K562 (cell line): ENCODE data around the gene MDM4. TPM values are rescaled to one million over a fixed set of nuclear protein-coding genes. Genes with fewer than 3 reads are reported as not detected.
A peak's percentile ranks its signal among the peaks of the same experiment; 100 is the strongest.

ENCODE experiments used
- ATAC-seq: fragments of 200-7000 bp; cut with Tn5 transposase; 3 replicates; pipeline ENCODE4 v1.9.1; 2020; ENCODE audit warnings: moderate library complexity
- BruUV-seq: library from RNA; stranded (reverse); fragments of 400-500 nt; replicated peaks from 2 replicates; lab custom pipeline; 2021; lab: Mats Ljungman, UMichigan
- CTCF ChIA-PET: fragments of 300-600 bp; formaldehyde crosslinking; extraction: SDS; loops from one replicate; lab custom pipeline; 2021; ENCODE audit warnings: low intra/inter-chr PET ratio; lab: Yijun Ruan, JAX
- POLR2A ChIA-PET: fragments of 300-600, 350-650 bp; sonication (Branson Sonifier 250); formaldehyde crosslinking; extraction: SDS; loops from one replicate; lab custom pipeline; 2021; ENCODE audit warnings: antibody characterized with exemption, inconsistent platforms; lab: Yijun Ruan, JAX
- DNase-seq, 4 experiments: peaks; one replicate each; pipeline versions ENCODE4 v3.0.0 to v3.0.0-alpha.2; 2011 to 2018; ENCODE audit warnings: low spot score in 3 of 4, mixed read lengths in 3 of 4; ENCODE audit errors: extremely low read depth in 1 of 4
- FAIRE-seq: peaks from 2 replicates; lab custom pipeline; 2011; peaks lifted over from hg19 to GRCh38; lab: Jason Lieb, UNC
- H2AFZ ChIP-seq: 2 replicates; pipeline ENCODE4 v1.6.0; 2011; ENCODE audit warnings: low read depth, low read length, control low read depth, inconsistent platforms
- H3K27ac ChIP-seq: fragments of 200-600 bp; 3 replicates; pipeline ENCODE4 v1.8.0; 2011; ENCODE audit warnings: low read depth, mild to moderate bottlenecking, control low read depth, inconsistent platforms, low read length, moderate library complexity, mixed read lengths; ENCODE audit errors: extremely low read depth
- H3K27me3 ChIP-seq, 2 experiments: fragments of 300-600 bp in 1 of 2; 2 replicates in 1 of 2; 3 replicates in 1 of 2; pipeline versions ENCODE4 v1.6.0 to v1.8.0; 2011; ENCODE audit warnings: inconsistent platforms in 2 of 2, low read length in 2 of 2, mild to moderate bottlenecking in 1 of 2, mixed read lengths in 1 of 2, moderate library complexity in 1 of 2; ENCODE audit not compliant: control insufficient read depth in 2 of 2, insufficient read depth in 2 of 2
- H3K36me3 ChIP-seq: fragments of 300-600 bp; 3 replicates; pipeline ENCODE4 v1.8.0; 2011; ENCODE audit warnings: mild to moderate bottlenecking, low read length, inconsistent platforms; ENCODE audit not compliant: control insufficient read depth, insufficient read depth
- H3K4me1 ChIP-seq, 2 experiments: fragments of 200-600 bp in 1 of 2; replicated peaks in 1 of 2; 2 replicates in 1 of 2; 3 replicates in 1 of 2; pipeline versions ENCODE4 v1.5.1 to v1.8.0; 2011; ENCODE audit warnings: inconsistent platforms in 2 of 2, low read length in 2 of 2, mild to moderate bottlenecking in 1 of 2, mixed read lengths in 1 of 2, moderate library complexity in 1 of 2; ENCODE audit not compliant: control insufficient read depth in 2 of 2, insufficient read depth in 2 of 2
- H3K4me2 ChIP-seq: 2 replicates; pipeline ENCODE4 v1.6.1; 2011; ENCODE audit warnings: low read length, control low read depth, inconsistent platforms, mixed read lengths; ENCODE audit not compliant: insufficient read depth
- H3K4me3 ChIP-seq: fragments of 200-600 bp; sonication (generic), shearing (Covaris generic); 2 replicates; pipeline ENCODE4 v1.5.1; 2016; ENCODE audit warnings: control low read depth, inconsistent platforms
- H3K79me2 ChIP-seq: fragments of 200-600 bp; 3 replicates; pipeline ENCODE4 v1.8.0; 2011; ENCODE audit warnings: low read length, inconsistent platforms; ENCODE audit not compliant: control insufficient read depth, insufficient read depth
- H3K9ac ChIP-seq, 2 experiments: 2 replicates each; pipeline versions ENCODE4 v1.6.0 to v1.6.1; 2011; ENCODE audit warnings: low read depth in 2 of 2, low read length in 2 of 2, control low read depth in 1 of 2, inconsistent platforms in 1 of 2, mild to moderate bottlenecking in 1 of 2, mixed read lengths in 1 of 2; ENCODE audit not compliant: insufficient read depth in 1 of 2
- H3K9me1 ChIP-seq: one replicate; pipeline ENCODE4 v1.6.0; 2011; ENCODE audit warnings: inconsistent platforms, mild to moderate bottlenecking, low read length, moderate library complexity; ENCODE audit not compliant: control insufficient read depth, insufficient read depth
- H3K9me3 ChIP-seq: replicated peaks from 2 replicates; pipeline ENCODE4 v1.5.1; 2011; ENCODE audit warnings: low read depth, low read length, inconsistent platforms; ENCODE audit not compliant: control insufficient read depth, insufficient read depth
- H4K20me1 ChIP-seq: replicated peaks from 2 replicates; pipeline ENCODE4 v1.6.1; 2011; ENCODE audit warnings: low read length, inconsistent platforms, mixed read lengths; ENCODE audit not compliant: control insufficient read depth, insufficient read depth
- CTCF ChIP-seq, 3 experiments: IDR thresholded peaks in 2 of 3; conservative IDR thresholded peaks in 1 of 3; 2 replicates each; pipeline ENCODE4 v1.5.1; 2011 to 2012; ENCODE audit warnings: low read length in 3 of 3, mild to moderate bottlenecking in 3 of 3, control low read depth in 2 of 3, improper control_type of control experiment in 1 of 3, inconsistent platforms in 1 of 3, low read depth in 1 of 3, mixed read lengths in 1 of 3, moderate library complexity in 1 of 3; ENCODE audit not compliant: insufficient read depth in 2 of 3
- DMBX1 ChIP-seq: fragments of 250-450 bp; sonication (Bioruptor Pico); IDR thresholded peaks from 2 replicates; pipeline ENCODE4 v1.8.0; 2022; ENCODE audit warnings: inconsistent platforms, mild to moderate bottlenecking, moderate library complexity, borderline replicate concordance
- HNRNPL ChIP-seq: fragments of 200-400 bp; formaldehyde crosslinking; IDR thresholded peaks from 2 replicates; pipeline ENCODE4 v1.6.1; 2017; ENCODE audit warnings: low read depth, mild to moderate bottlenecking, low read length
- ILK ChIP-seq: fragments of 450-650 bp; IDR thresholded peaks from 2 replicates; pipeline ENCODE4 v1.6.1; 2016; ENCODE audit warnings: missing genetic modification characterization, low read depth, mild to moderate bottlenecking, missing compliant biosample characterization, moderate library complexity, borderline replicate concordance
- PBX2 ChIP-seq, 2 experiments: IDR thresholded peaks in 1 of 2; conservative IDR thresholded peaks in 1 of 2; 2 replicates each; pipeline ENCODE4 v1.6.1; 2016; ENCODE audit warnings: low read depth in 2 of 2, mild to moderate bottlenecking in 1 of 2, missing compliant biosample characterization in 1 of 2, missing genetic modification characterization in 1 of 2, moderate library complexity in 1 of 2
- PKNOX1 ChIP-seq: fragments of 450-650 bp; IDR thresholded peaks from 2 replicates; pipeline ENCODE4 v1.6.1; 2016
- SMC3 ChIP-seq: conservative IDR thresholded peaks from 2 replicates; pipeline ENCODE4 v1.6.1; 2011; ENCODE audit warnings: low read depth, low read length, improper control_type of control experiment; ENCODE audit not compliant: insufficient read depth
- STAT6 ChIP-seq: sonication (generic); formaldehyde crosslinking; IDR thresholded peaks from 2 replicates; pipeline ENCODE4 v1.8.1; 2023; ENCODE audit warnings: mild to moderate bottlenecking, missing genetic modification reagents
- THRA ChIP-seq: fragments of 450-650 bp; IDR thresholded peaks from 2 replicates; pipeline ENCODE4 v1.6.1; 2017; ENCODE audit warnings: mild to moderate bottlenecking, moderate library complexity
- ZKSCAN8 ChIP-seq: fragments of 200-800 bp; sonication (Bioruptor generic); IDR thresholded peaks from 2 replicates; pipeline ENCODE4 v1.6.1; 2016; ENCODE audit warnings: missing genetic modification characterization, missing compliant biosample characterization
- ZNF507 ChIP-seq: conservative IDR thresholded peaks from 2 replicates; pipeline ENCODE4 v1.6.1; 2017; ENCODE audit warnings: missing genetic modification characterization, missing compliant biosample characterization
- WGBS: fragments of 100-300 bp; shearing (Covaris generic); methylation state at CpG from one replicate; pipeline ENCODE4 v1.1.6; 2016; ENCODE audit warnings: low coverage, mixed read lengths; ENCODE audit not compliant: insufficient coverage; ENCODE audit errors: missing lambda C conversion rate; 5-methylcytosine and 5-hydroxymethylcytosine counted together
- in situ Hi-C: fragments of 300-500 bp; cut with MboI; formaldehyde crosslinking; loops from 4 replicates; pipeline ENCODE4 v1.15.0; 2018; ENCODE audit warnings: inconsistent platforms, mixed read lengths
- intact Hi-C: fragments of 100-400 bp; cut with micrococcal nuclease; formaldehyde crosslinking; loops from 2 replicates; pipeline ENCODE4 v1.14.2; 2022
- polyA plus RNA-seq, 8 experiments: library from polyadenylated mRNA; depleted of rRNA in 4 of 8; stranded (reverse) in 5 of 8; unstranded in 3 of 8; fragments of >200 nt; fragmentation: Nextera tagmentation in 2 of 8; fragmentation: Illumina TruSeq in 1 of 8; extraction: Ambion mirVana in 2 of 8; extraction: Trizol in 1 of 8; gene quantifications; 2 replicates each; pipeline versions ENCODE4 v1.2.1 to v1.2.3, GENCODE V29; 2011 to 2014; ENCODE audit warnings: inconsistent platforms in 1 of 8, missing spikeins in 1 of 8
- total RNA-seq, 7 experiments: library from RNA; depleted of rRNA in 6 of 7; stranded (reverse); fragments of >200 nt in 6 of 7; fragmentation: Illumina TruSeq in 2 of 7; extraction: Trizol in 2 of 7; gene quantifications; 2 replicates each; pipeline versions ENCODE4 v1.2.1 to v1.2.3, GENCODE V29; 2011 to 2021; ENCODE audit warnings: low replicate concordance in 1 of 7

The MDM4 gene
- total and polyA plus RNA-seq, 9 of the 15 experiments (the other 6 are each of a cell fraction or from before 2014, with no cell fraction given), result 3.3 to 61.7 (median 21.2) TPM

GRCh38 chr1:204476563-204476962 lies 39.6 kb upstream of the MDM4 start:
- Histone ChIP-seq H4K20me1 (no peaks in the 10 kb centered on the region), H3K27me3 (peaks cover 51 to 60% of the 10 kb centered on the region in 2 experiments), H3K4me2 (no peak overlapping the region), H3K9me3 (no peaks in the 10 kb centered on the region), H2AFZ (no peak overlapping the region), H3K36me3 (no peaks in the 10 kb centered on the region), H3K9me1 (no peaks in the 10 kb centered on the region), H3K27ac (no peak overlapping the region), H3K79me2 (no peaks in the 10 kb centered on the region), H3K9ac (no peak overlapping the region), H3K4me1 (peaks cover 4 to 5% of the 10 kb centered on the region in 2 experiments; a peak in 1 of 5 replicates), H3K4me3 (no peak overlapping the region)
- ATAC-seq, result peak; percentile 37; the same call in 2 of the 3 replicates
- ChIA-PET CTCF (interaction anchor here (1.1 kb wide), 1 partner anchor 26 kb away, joined by 5 read pairs; no protein-coding TSS in a partner anchor), POLR2A (interaction anchor here (0.5 kb wide), 1 partner anchor 18 kb away, joined by 3 read pairs; the partner anchor contains the start of gene PIK3C2B)
- intact Hi-C loops (no loop called here), in situ Hi-C loops (no loop called here)
- 10% methylated on average over 5 of the region's 5 CpGs for WGBS
- FAIRE-seq, result no peak
- DNase-seq, result peak in 2 of 4 experiments; percentile 55 to 59
- no TSS peak for BruUV-seq
- TF ChIP-seq DMBX1 (no peak), ZNF507 (tag) (no peak), HNRNPL (no peak), ZKSCAN8 (no peak), THRA (no peak), PBX2 (CRISPR knock-in tag; IDR thresholded peaks at IDR 0.05; ENCODE audit: low read depth) (no peak), PBX2 (tag; conservative IDR thresholded peaks at IDR 0.05; ENCODE audit: low read depth) (no peak), PKNOX1 (no peak), STAT6 (no peak), ILK (tag) (no peak), CTCF (IDR thresholded peaks at IDR 0.05 in 2 of 3, conservative IDR thresholded peaks at IDR 0.05 in 1 of 3; ENCODE audit: insufficient read depth in 2 of 3, low read depth in 1 of 3, low read length in 3 of 3) (peak in 2 of 3 experiments; percentile 19 to 38; a peak in 4 of 6 replicates), SMC3 (no peak)
